WTC11 (cell line): ENCODE results near the gene TAS2R40. TPM values are rescaled to one million over a fixed set of nuclear protein-coding genes. Genes with fewer than 3 reads are reported as not detected.

ENCODE experiments used
- ATAC-seq: fragments of 200-7000 bp; cut with Tn5 transposase; 2 replicates; pipeline ENCODE4 v1.10.0; 2021; ENCODE audit warnings: mild to moderate bottlenecking, moderate library complexity
- CTCF ChIA-PET: fragments of 300-600 bp; sonication (Branson Sonifier 250); formaldehyde crosslinking; loops from one replicate; lab custom pipeline; 2021; ENCODE audit warnings: antibody characterized with exemption; lab: Charles Lee
- POLR2A ChIA-PET: fragments of 350-600 bp; sonication (Branson Sonifier 250); formaldehyde crosslinking; loops from one replicate; lab custom pipeline; 2021; ENCODE audit warnings: antibody characterized with exemption; lab: Charles Lee
- DNase-seq: peaks from one replicate; pipeline ENCODE4 v3.0.0; 2021; ENCODE audit warnings: low spot score
- H3K27ac Mint-ChIP-seq: 2 replicates; pipeline ENCODE4 v1.8.0; 2021; ENCODE audit warnings: mixed read lengths
- H3K27me3 Mint-ChIP-seq: 2 replicates; pipeline ENCODE4 v1.8.0; 2021; ENCODE audit warnings: low read depth, mild to moderate bottlenecking, moderate library complexity, mixed read lengths
- H3K36me3 Mint-ChIP-seq: 2 replicates; pipeline ENCODE4 v1.8.0; 2021; ENCODE audit warnings: mixed read lengths
- H3K4me1 Mint-ChIP-seq: 2 replicates; pipeline ENCODE4 v1.8.0; 2022; ENCODE audit warnings: mixed read lengths
- H3K4me3 Mint-ChIP-seq: 2 replicates; pipeline ENCODE4 v1.8.0; 2021; ENCODE audit warnings: mild to moderate bottlenecking, moderate library complexity, mixed read lengths
- H3K9me3 Mint-ChIP-seq: 2 replicates; pipeline ENCODE4 v1.8.0; 2021; ENCODE audit warnings: mixed read lengths
- ATF2 ChIP-seq: sonication (generic); formaldehyde crosslinking; IDR thresholded peaks from 2 replicates; pipeline ENCODE4 v1.8.1; 2022; ENCODE audit warnings: low read depth, missing genetic modification reagents, borderline replicate concordance
- ATF6 ChIP-seq: sonication (generic); formaldehyde crosslinking; IDR thresholded peaks from 2 replicates; pipeline ENCODE4 v1.8.1; 2023; ENCODE audit warnings: mild to moderate bottlenecking, missing genetic modification reagents
- ELF4 ChIP-seq: sonication (generic); formaldehyde crosslinking; IDR thresholded peaks from 2 replicates; pipeline ENCODE4 v1.8.1; 2022; ENCODE audit warnings: low read depth, mild to moderate bottlenecking, moderate library complexity, missing genetic modification reagents
- EMX1 ChIP-seq: fragments of 250-450 bp; sonication (Bioruptor Pico); IDR thresholded peaks from 2 replicates; pipeline ENCODE4 v1.8.0; 2021; ENCODE audit warnings: mild to moderate bottlenecking
- ETV6 ChIP-seq: sonication (generic); formaldehyde crosslinking; IDR thresholded peaks from 2 replicates; pipeline ENCODE4 v1.8.1; 2022; ENCODE audit warnings: mild to moderate bottlenecking, missing genetic modification reagents
- FOXJ3 ChIP-seq: sonication (generic); formaldehyde crosslinking; IDR thresholded peaks from 2 replicates; pipeline ENCODE4 v1.9.0; 2021; ENCODE audit warnings: missing genetic modification reagents, mild to moderate bottlenecking, borderline replicate concordance
- FOXP1 ChIP-seq: sonication (generic); formaldehyde crosslinking; IDR thresholded peaks from 2 replicates; pipeline ENCODE4 v1.8.0; 2022; ENCODE audit warnings: missing genetic modification reagents, mild to moderate bottlenecking, moderate library complexity, borderline replicate concordance
- KAT7 ChIP-seq: sonication (generic); formaldehyde crosslinking; IDR thresholded peaks from 2 replicates; pipeline ENCODE4 v1.8.1; 2023; ENCODE audit warnings: missing genetic modification reagents, mild to moderate bottlenecking, borderline replicate concordance
- NR2C2 ChIP-seq: sonication (generic); formaldehyde crosslinking; IDR thresholded peaks from 2 replicates; pipeline ENCODE4 v1.8.0; 2022; ENCODE audit warnings: mild to moderate bottlenecking, missing genetic modification reagents
- PRRX2 ChIP-seq: fragments of 250-450 bp; sonication (Bioruptor Pico); IDR thresholded peaks from 2 replicates; pipeline ENCODE4 v1.8.0; 2021; ENCODE audit warnings: mild to moderate bottlenecking
- RORB ChIP-seq: fragments of 250-450 bp; sonication (Bioruptor Pico); IDR thresholded peaks from 2 replicates; pipeline ENCODE4 v1.9.0; 2021; ENCODE audit warnings: mild to moderate bottlenecking
- SP1 ChIP-seq: sonication (generic); formaldehyde crosslinking; conservative IDR thresholded peaks from 2 replicates; pipeline ENCODE4 v1.8.1; 2022; ENCODE audit warnings: missing genetic modification reagents
- ZBTB21 ChIP-seq: sonication (generic); formaldehyde crosslinking; IDR thresholded peaks from 2 replicates; pipeline ENCODE4 v1.8.1; 2023; ENCODE audit warnings: mild to moderate bottlenecking, missing genetic modification reagents, borderline replicate concordance
- ZNF138 ChIP-seq: sonication (generic); formaldehyde crosslinking; conservative IDR thresholded peaks from 2 replicates; pipeline ENCODE4 v1.8.1; 2022; ENCODE audit warnings: mild to moderate bottlenecking, moderate library complexity, missing genetic modification reagents
- ZNF219 ChIP-seq: sonication (generic); formaldehyde crosslinking; IDR thresholded peaks from 2 replicates; pipeline ENCODE4 v1.8.0; 2023; ENCODE audit warnings: missing genetic modification reagents, mild to moderate bottlenecking, borderline replicate concordance
- ZNF232 ChIP-seq: sonication (generic); formaldehyde crosslinking; IDR thresholded peaks from 2 replicates; pipeline ENCODE4 v1.8.0; 2022; ENCODE audit warnings: mild to moderate bottlenecking, missing genetic modification reagents
- ZNF416 ChIP-seq: fragments of 250-450 bp; sonication (Bioruptor Pico); IDR thresholded peaks from 2 replicates; pipeline ENCODE4 v1.9.0; 2021; ENCODE audit warnings: mild to moderate bottlenecking, inconsistent platforms
- ZNF423 ChIP-seq: fragments of 250-450 bp; sonication (Bioruptor Pico); IDR thresholded peaks from 2 replicates; pipeline ENCODE4 v2.1.2; 2022; ENCODE audit warnings: mild to moderate bottlenecking, moderate library complexity
- ZNF425 ChIP-seq: fragments of 250-450 bp; sonication (Bioruptor Pico); conservative IDR thresholded peaks from 2 replicates; pipeline ENCODE4 v1.9.0; 2021; ENCODE audit warnings: mild to moderate bottlenecking
- ZNF512 ChIP-seq: sonication (generic); formaldehyde crosslinking; IDR thresholded peaks from 2 replicates; pipeline ENCODE4 v1.8.1; 2022; ENCODE audit warnings: missing genetic modification reagents, borderline replicate concordance
- total RNA-seq: library from RNA; stranded (reverse); gene quantifications from 3 replicates; pipeline ENCODE4 v1.2.3, GENCODE V29; 2021
- TF ChIP-seq, protein P1 (sequence below): fragments of 250-450 bp; sonication (Bioruptor Pico); IDR thresholded peaks from 2 replicates; pipeline ENCODE4 v1.9.0; 2021; ENCODE audit warnings: moderate library complexity, mild to moderate bottlenecking, inconsistent platforms, borderline replicate concordance
- TF ChIP-seq, protein P2 (sequence below): sonication (generic); formaldehyde crosslinking; IDR thresholded peaks from 2 replicates; pipeline ENCODE4 v1.8.1; 2022; ENCODE audit warnings: mild to moderate bottlenecking, missing genetic modification reagents, moderate library complexity, borderline replicate concordance
- TF ChIP-seq, protein P3 (sequence below): sonication (generic); formaldehyde crosslinking; IDR thresholded peaks from 2 replicates; pipeline ENCODE4 v1.8.1; 2023; ENCODE audit warnings: mild to moderate bottlenecking, moderate library complexity, missing genetic modification reagents
- TF ChIP-seq, protein P4 (sequence below): sonication (generic); formaldehyde crosslinking; IDR thresholded peaks from 2 replicates; pipeline ENCODE4 v1.8.1; 2022; ENCODE audit warnings: low read depth, mild to moderate bottlenecking, moderate library complexity, missing genetic modification reagents, borderline replicate concordance

TAS2R40 gene
- total RNA-seq, 1 experiment from 2014 or later, result not detected

- ChIA-PET CTCF (interaction anchor here (1.0 to 2.6 kb wide), 2 partner anchors 17 to 28 kb away, joined by 5 to 13 read pairs; no protein-coding TSS in a partner anchor), POLR2A (no interaction called here)
- Mint-ChIP-seq H3K4me1 (no peaks in the 10 kb centered on the region), H3K9me3 (peaks cover 13% of the 10 kb centered on the region), H3K27ac (no peak overlapping the region), H3K27me3 (no peaks in the 10 kb centered on the region; the same call in 1 of the 2 replicates), H3K36me3 (no peaks in the 10 kb centered on the region), H3K4me3 (no peak overlapping the region)
- DNase-seq (no peak), ATAC-seq (no peak)
- TF ChIP-seq ZNF232 (CRISPR knock-in tag) (no peak), ZBTB21 (CRISPR knock-in tag) (no peak), RORB (CRISPR knock-in tag) (no peak), ZNF425 (CRISPR knock-in tag) (no peak), FOXJ3 (CRISPR knock-in tag) (no peak), EMX1 (CRISPR knock-in tag) (no peak), KAT7 (no peak), ZNF512 (CRISPR knock-in tag) (no peak), ELF4 (CRISPR knock-in tag) (no peak), PRRX2 (no peak), ZNF138 (CRISPR knock-in tag) (no peak), SP1 (CRISPR knock-in tag) (no peak), ZNF416 (CRISPR knock-in tag) (no peak)
- TF ChIP-seq, protein P1, sequence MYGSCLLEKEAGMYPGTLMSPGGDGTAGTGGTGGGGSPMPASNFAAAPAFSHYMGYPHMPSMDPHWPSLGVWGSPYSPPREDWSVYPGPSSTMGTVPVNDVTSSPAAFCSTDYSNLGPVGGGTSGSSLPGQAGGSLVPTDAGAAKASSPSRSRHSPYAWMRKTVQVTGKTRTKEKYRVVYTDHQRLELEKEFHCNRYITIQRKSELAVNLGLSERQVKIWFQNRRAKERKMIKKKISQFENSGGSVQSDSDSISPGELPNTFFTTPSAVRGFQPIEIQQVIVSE (CRISPR knock-in tag), result no peak
Observed at GRCh38 chr7:143256932-143257331, 35.1 kb downstream of the TAS2R40 start.

DNA sequence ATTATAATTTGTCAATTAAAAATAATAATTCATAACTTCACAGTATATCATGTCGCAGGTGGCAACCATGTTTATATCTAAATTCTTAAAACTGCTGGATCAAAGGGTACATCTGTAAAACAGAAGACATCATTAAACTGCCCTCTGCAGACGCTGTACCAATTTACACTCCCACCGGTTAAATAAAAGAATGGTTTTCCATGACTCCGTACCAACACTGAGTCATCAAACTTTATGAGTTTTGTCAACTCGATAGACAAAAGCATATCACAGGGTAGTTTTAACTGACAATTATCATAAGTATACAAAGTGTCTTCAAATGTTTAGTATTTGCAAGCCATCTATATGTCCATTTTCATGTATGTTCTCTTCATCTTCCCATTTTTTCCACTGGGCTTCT, 35.7 kb downstream of the TAS2R40 start:
- CTCF ChIA-PET, result interaction anchor here (2.0 kb wide), 1 partner anchor 17 kb away, joined by 6 read pairs; no protein-coding TSS in a partner anchor
- no peak for ATAC-seq
- TF ChIP-seq SP1 (CRISPR knock-in tag) (no peak), ATF6 (no peak), ZNF232 (CRISPR knock-in tag) (no peak), ETV6 (CRISPR knock-in tag) (no peak), FOXP1 (CRISPR knock-in tag) (no peak), NR2C2 (CRISPR knock-in tag) (no peak), ATF2 (no peak), ZNF219 (CRISPR knock-in tag) (no peak), ZNF423 (CRISPR knock-in tag) (no peak)
- TF ChIP-seq, protein P2, sequence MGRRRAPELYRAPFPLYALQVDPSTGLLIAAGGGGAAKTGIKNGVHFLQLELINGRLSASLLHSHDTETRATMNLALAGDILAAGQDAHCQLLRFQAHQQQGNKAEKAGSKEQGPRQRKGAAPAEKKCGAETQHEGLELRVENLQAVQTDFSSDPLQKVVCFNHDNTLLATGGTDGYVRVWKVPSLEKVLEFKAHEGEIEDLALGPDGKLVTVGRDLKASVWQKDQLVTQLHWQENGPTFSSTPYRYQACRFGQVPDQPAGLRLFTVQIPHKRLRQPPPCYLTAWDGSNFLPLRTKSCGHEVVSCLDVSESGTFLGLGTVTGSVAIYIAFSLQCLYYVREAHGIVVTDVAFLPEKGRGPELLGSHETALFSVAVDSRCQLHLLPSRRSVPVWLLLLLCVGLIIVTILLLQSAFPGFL, result no peak
- TF ChIP-seq, protein P3, sequence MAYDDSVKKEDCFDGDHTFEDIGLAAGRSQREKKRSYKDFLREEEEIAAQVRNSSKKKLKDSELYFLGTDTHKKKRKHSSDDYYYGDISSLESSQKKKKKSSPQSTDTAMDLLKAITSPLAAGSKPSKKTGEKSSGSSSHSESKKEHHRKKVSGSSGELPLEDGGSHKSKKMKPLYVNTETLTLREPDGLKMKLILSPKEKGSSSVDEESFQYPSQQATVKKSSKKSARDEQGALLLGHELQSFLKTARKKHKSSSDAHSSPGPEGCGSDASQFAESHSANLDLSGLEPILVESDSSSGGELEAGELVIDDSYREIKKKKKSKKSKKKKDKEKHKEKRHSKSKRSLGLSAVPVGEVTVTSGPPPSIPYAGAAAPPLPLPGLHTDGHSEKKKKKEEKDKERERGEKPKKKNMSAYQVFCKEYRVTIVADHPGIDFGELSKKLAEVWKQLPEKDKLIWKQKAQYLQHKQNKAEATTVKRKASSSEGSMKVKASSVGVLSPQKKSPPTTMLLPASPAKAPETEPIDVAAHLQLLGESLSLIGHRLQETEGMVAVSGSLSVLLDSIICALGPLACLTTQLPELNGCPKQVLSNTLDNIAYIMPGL, result no peak
- TF ChIP-seq, protein P4, sequence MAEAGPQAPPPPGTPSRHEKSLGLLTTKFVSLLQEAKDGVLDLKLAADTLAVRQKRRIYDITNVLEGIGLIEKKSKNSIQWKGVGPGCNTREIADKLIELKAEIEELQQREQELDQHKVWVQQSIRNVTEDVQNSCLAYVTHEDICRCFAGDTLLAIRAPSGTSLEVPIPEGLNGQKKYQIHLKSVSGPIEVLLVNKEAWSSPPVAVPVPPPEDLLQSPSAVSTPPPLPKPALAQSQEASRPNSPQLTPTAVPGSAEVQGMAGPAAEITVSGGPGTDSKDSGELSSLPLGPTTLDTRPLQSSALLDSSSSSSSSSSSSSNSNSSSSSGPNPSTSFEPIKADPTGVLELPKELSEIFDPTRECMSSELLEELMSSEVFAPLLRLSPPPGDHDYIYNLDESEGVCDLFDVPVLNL (CRISPR knock-in tag), result no peak
- no peak overlapping the region for H3K27ac Mint-ChIP-seq
- H3K4me3 Mint-ChIP-seq, result no peak overlapping the region
- H3K27me3 Mint-ChIP-seq, result no peaks in the 10 kb centered on the region; the same call in 1 of the 2 replicates
- H3K9me3 Mint-ChIP-seq, result peaks cover 13% of the 10 kb centered on the region
- no peaks in the 10 kb centered on the region for H3K4me1 Mint-ChIP-seq
- POLR2A ChIA-PET, result no interaction called here
- H3K36me3 Mint-ChIP-seq, result no peaks in the 10 kb centered on the region
- DNase-seq, result no peak
